HFF-Myc (cell line): Measurements from ENCODE around the gene SEC11A.

Experiments used
- DNase-seq: peaks from one replicate; pipeline ENCODE4 v3.0.0-alpha.2; 2011; ENCODE audit warnings: low read depth; ENCODE audit errors: extremely low read depth
- H3K4me3 ChIP-seq: replicated peaks from 2 replicates; pipeline ENCODE4 v1.5.1; 2011; ENCODE audit warnings: low read depth, mild to moderate bottlenecking, control low read depth, low read length
- CTCF ChIP-seq: IDR thresholded peaks from 2 replicates; pipeline ENCODE4 v1.5.1; 2012; ENCODE audit warnings: mild to moderate bottlenecking, low read depth, low read length, control low read depth; ENCODE audit errors: missing control alignments

Gene SEC11A

GRCh38 chr15:84716036-84716732 is at the start of gene SEC11A:
SEC11A (minus strand) TSS chr15:84716139; CDS start chr15:84716075, 64 bp downstream.
- peak within 1 kb of the TSS; percentile 92 for H3K4me3 ChIP-seq
- peak; percentile 71 for DNase-seq
- TF ChIP-seq CTCF = no peak

- no peak overlapping the region for H3K4me3 ChIP-seq
- no peak for DNase-seq
- TF ChIP-seq CTCF = no peak
Observed at GRCh38 chr15:84765675-84766074, 49.7 kb upstream of the SEC11A start.

- no peak for TF ChIP-seq CTCF
- no peak overlapping the region for H3K4me3 ChIP-seq
- DNase-seq = no peak
Observed at GRCh38 chr15:84764989-84765388, 49.0 kb upstream of the SEC11A start.

GRCh38 chr15:84764585-84764984 is 48.6 kb upstream of the SEC11A start:
- no peak overlapping the region for H3K4me3 ChIP-seq
- no peak for TF ChIP-seq CTCF
- no peak for DNase-seq

- DNase-seq = no peak
- H3K4me3 ChIP-seq = no peak overlapping the region
- no peak for TF ChIP-seq CTCF
Observed at GRCh38 chr15:84762840-84763572, 47.1 kb upstream of the SEC11A start.

- no peak for TF ChIP-seq CTCF
- no peak overlapping the region for H3K4me3 ChIP-seq
- no peak for DNase-seq
Observed at GRCh38 chr15:84761607-84762131, 45.7 kb upstream of the SEC11A start.
